HCT116 (cell line): Measurements from ENCODE around the gene CARD10. TPM values are rescaled to one million over a fixed set of nuclear protein-coding genes. Genes with fewer than 3 reads are reported as not detected.

Experiments
- ATAC-seq: fragments of 200-7000 bp; cut with Tn5 transposase; 2 replicates; pipeline ENCODE4 v1.9.1; 2020; ENCODE audit warnings: mild to moderate bottlenecking, moderate library complexity
- BruUV-seq: library from RNA; stranded (reverse); fragments of 400-500 nt; replicated peaks from 2 replicates; lab custom pipeline; 2021; lab: Mats Ljungman, UMichigan
- CTCF ChIA-PET: fragments of 300-600 bp; sonication (Branson Sonifier 250); formaldehyde crosslinking; loops from one replicate; lab custom pipeline; 2021; ENCODE audit warnings: antibody characterized with exemption; lab: Charles Lee
- POLR2A ChIA-PET: fragments of 300-600, 350-600 bp; sonication (Branson Sonifier 250); formaldehyde crosslinking; loops from one replicate; lab custom pipeline; 2021; ENCODE audit warnings: antibody characterized with exemption; lab: Charles Lee
- RAD21 ChIA-PET, 2 experiments: fragments of 300-600 bp; sonication (Branson Sonifier 250); formaldehyde crosslinking; loops; one replicate each; lab custom pipeline; 2023; ENCODE audit warnings: low total read pairs in 2 of 2; ENCODE audit not compliant: uncharacterized antibody in 2 of 2, unreplicated experiment in 2 of 2, low non-redundant PET in 1 of 2; lab: Charles Lee
- DNase-seq: peaks from one replicate; pipeline ENCODE4 v3.0.0-alpha.2; 2010; ENCODE audit warnings: low read depth, low spot score
- H2AFZ ChIP-seq: fragments of 200-600 bp; shearing (Covaris generic), sonication (generic); 2 replicates; pipeline ENCODE4 v1.6.1; 2017; ENCODE audit warnings: low read depth, mixed run types, mixed read lengths, antibody characterized with exemption, low read length; ENCODE audit not compliant: poor library complexity, severe bottlenecking
- H3K27ac ChIP-seq: 2 replicates; pipeline ENCODE4 v1.5.1; 2012; ENCODE audit warnings: low read depth, low read length
- H3K27me3 ChIP-seq: fragments of 200-600 bp; sonication (generic); 2 replicates; pipeline ENCODE4 v1.6.1; 2016; ENCODE audit warnings: mixed run types, low read length, mixed read lengths; ENCODE audit not compliant: insufficient read depth
- H3K36me3 ChIP-seq, 2 experiments: fragments of 200-500 bp in 1 of 2; fragments of 200-600 bp in 1 of 2; sonication (Bioruptor generic) in 1 of 2; sonication (generic) in 1 of 2; 2 replicates each; pipeline versions ENCODE4 v1.5.1 to v1.6.1; 2014 to 2016; ENCODE audit warnings: low read length in 2 of 2, inconsistent platforms in 1 of 2, mixed read lengths in 1 of 2, mixed run types in 1 of 2; ENCODE audit not compliant: insufficient read depth in 2 of 2, control insufficient read depth in 1 of 2
- H3K4me1 ChIP-seq, 2 experiments: fragments of 200-600 bp in 1 of 2; sonication (generic) in 1 of 2; 2 replicates each; pipeline versions ENCODE4 v1.5.1 to v1.6.1; 2012 to 2017; ENCODE audit warnings: low read length in 2 of 2, inconsistent platforms in 1 of 2, mild to moderate bottlenecking in 1 of 2, mixed read lengths in 1 of 2, mixed run types in 1 of 2, moderate library complexity in 1 of 2; ENCODE audit not compliant: insufficient read depth in 2 of 2, control insufficient read depth in 1 of 2
- H3K4me2 ChIP-seq: fragments of 200-600 bp; sonication (generic); 2 replicates; pipeline ENCODE4 v1.6.1; 2017; ENCODE audit warnings: mixed run types, low read length, mixed read lengths
- H3K4me3 ChIP-seq, 2 experiments: fragments of 200-600 bp in 1 of 2; sonication (generic) in 1 of 2; replicated peaks in 1 of 2; 2 replicates each; pipeline ENCODE4 v1.5.1; 2011 to 2016; ENCODE audit warnings: low read length in 2 of 2, control low read depth in 1 of 2, low read depth in 1 of 2, mild to moderate bottlenecking in 1 of 2, mixed read lengths in 1 of 2, mixed run types in 1 of 2
- H3K79me2 ChIP-seq: fragments of 200-600 bp; sonication (generic); 2 replicates; pipeline ENCODE4 v1.6.1; 2017; ENCODE audit warnings: mild to moderate bottlenecking, mixed run types, low read length, moderate library complexity, mixed read lengths; ENCODE audit not compliant: insufficient read depth
- H3K9ac ChIP-seq: fragments of 200-600 bp; sonication (generic); 2 replicates; pipeline ENCODE4 v1.6.1; 2016; ENCODE audit warnings: low read length, mixed read lengths
- H3K9me2 ChIP-seq: fragments of 200-600 bp; sonication (generic), shearing (Covaris generic); 2 replicates; pipeline ENCODE4 v1.6.1; 2017; ENCODE audit warnings: mixed run types, mild to moderate bottlenecking, moderate library complexity; ENCODE audit not compliant: insufficient read depth
- H3K9me3 ChIP-seq, 2 experiments: fragments of 200-500 bp in 1 of 2; fragments of 200-600 bp in 1 of 2; sonication (Bioruptor generic) in 1 of 2; sonication (generic) in 1 of 2; 2 replicates each; pipeline ENCODE4 v1.6.1; 2014 to 2017; ENCODE audit warnings: low read length in 2 of 2, mixed read lengths in 2 of 2, inconsistent platforms in 1 of 2, low read depth in 1 of 2, mild to moderate bottlenecking in 1 of 2, mixed run types in 1 of 2, moderate library complexity in 1 of 2; ENCODE audit not compliant: control insufficient read depth in 1 of 2, insufficient read depth in 1 of 2
- H4K20me1 ChIP-seq: fragments of 200-600 bp; sonication (generic), shearing (Covaris generic); 2 replicates; pipeline ENCODE4 v1.6.1; 2017; ENCODE audit warnings: mixed run types, mild to moderate bottlenecking, moderate library complexity; ENCODE audit not compliant: insufficient read depth
- CBX3 ChIP-seq: IDR thresholded peaks from 2 replicates; pipeline ENCODE4 v1.6.1; 2012; ENCODE audit warnings: low read depth
- CEBPB ChIP-seq: IDR thresholded peaks from 2 replicates; pipeline ENCODE4 v1.6.1; 2012; ENCODE audit warnings: low read depth
- EGR1 ChIP-seq: IDR thresholded peaks from 2 replicates; pipeline ENCODE4 v1.6.1; 2012; ENCODE audit warnings: low read depth
- EZH2 ChIP-seq: fragments of 200-600 bp; sonication (generic); IDR thresholded peaks from 2 replicates; pipeline ENCODE4 v1.6.1; 2017; ENCODE audit warnings: antibody characterized with exemption, mixed run types
- EZH2phosphoT487 ChIP-seq: fragments of 200-600 bp; IDR thresholded peaks from 2 replicates; pipeline ENCODE4 v1.6.1; 2018; ENCODE audit warnings: antibody characterized with exemption, borderline replicate concordance
- JUND ChIP-seq: IDR thresholded peaks from 2 replicates; pipeline ENCODE4 v1.6.1; 2012
- POLR2AphosphoS5 ChIP-seq: IDR thresholded peaks from 2 replicates; pipeline ENCODE4 v1.6.1; 2011; ENCODE audit warnings: mild to moderate bottlenecking, low read depth, low read length, moderate library complexity
- RAD21 ChIP-seq: IDR thresholded peaks from 2 replicates; pipeline ENCODE4 v1.6.1; 2012; ENCODE audit warnings: low read depth, mild to moderate bottlenecking
- SIN3A ChIP-seq: IDR thresholded peaks from 2 replicates; pipeline ENCODE4 v1.6.1; 2012; ENCODE audit warnings: low read depth
- SRF ChIP-seq: IDR thresholded peaks from 2 replicates; pipeline ENCODE4 v1.6.1; 2012; ENCODE audit warnings: low read depth
- YY1 ChIP-seq: IDR thresholded peaks from 2 replicates; pipeline ENCODE4 v1.6.1; 2011; ENCODE audit warnings: low read length, low read depth, moderate library complexity, mild to moderate bottlenecking; ENCODE audit not compliant: insufficient replicate concordance; ENCODE audit errors: extremely low read depth
- ZFX ChIP-seq: fragments of 450-650 bp; IDR thresholded peaks from 2 replicates; pipeline ENCODE4 v1.6.1; 2017
- intact Hi-C: fragments of 100-400 bp; cut with micrococcal nuclease; formaldehyde crosslinking; loops from 2 replicates; pipeline ENCODE4 v1.10.0; 2022
- total RNA-seq: library from RNA; stranded (reverse); gene quantifications from one replicate; pipeline ENCODE4 v1.2.1, GENCODE V29; 2021; ENCODE audit not compliant: unreplicated experiment
- TF ChIP-seq, protein P1 (sequence below): IDR thresholded peaks from 2 replicates; pipeline ENCODE4 v1.6.1; 2012; ENCODE audit warnings: low read depth
- TF ChIP-seq, protein P2 (sequence below): IDR thresholded peaks from 2 replicates; pipeline ENCODE4 v1.6.1; 2012
- TF ChIP-seq, protein P3 (sequence below), 3 experiments: fragments of 200-600 bp in 1 of 3; sonication (generic) in 1 of 3; IDR thresholded peaks in 2 of 3; conservative IDR thresholded peaks in 1 of 3; 2 replicates each; pipeline ENCODE4 v1.5.1; 2012 to 2017; ENCODE audit warnings: low read depth in 2 of 3, low read length in 2 of 3, antibody characterized with exemption in 1 of 3, borderline replicate concordance in 1 of 3, control low read depth in 1 of 3, mild to moderate bottlenecking in 1 of 3, mixed read lengths in 1 of 3, mixed run types in 1 of 3, moderate library complexity in 1 of 3; ENCODE audit not compliant: insufficient read depth in 1 of 3

Gene CARD10
- total RNA-seq, 1 experiment from 2014 or later = 32.0 TPM

DNA sequence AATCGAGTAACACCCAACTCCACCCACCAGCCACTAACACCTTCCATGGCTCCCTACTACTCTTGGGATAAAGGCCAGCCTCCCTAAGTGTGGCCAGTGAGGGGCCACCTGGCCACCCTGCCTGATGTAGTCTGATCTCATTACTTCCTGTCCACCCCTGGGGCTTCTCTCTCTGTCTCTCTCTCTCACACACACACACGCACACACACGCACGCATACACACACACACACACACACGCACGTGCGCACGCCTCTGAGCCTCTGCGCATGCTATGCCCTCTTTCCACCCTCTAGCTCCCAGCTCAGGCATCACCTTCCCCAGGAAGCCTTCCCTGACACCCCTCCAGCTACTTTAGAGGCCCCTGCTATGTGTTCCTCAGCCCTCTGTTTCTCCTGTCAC lies 37.0 kb downstream of the CARD10 start:
- Histone ChIP-seq H3K79me2 (no peaks in the 10 kb centered on the region), H3K36me3 (no peaks in the 10 kb centered on the region), H3K9me3 (no peaks in the 10 kb centered on the region), H3K4me3 (no peak overlapping the region), H3K9ac (no peak overlapping the region), H3K27ac (no peak overlapping the region), H3K4me1 (peaks cover 23 to 40% of the 10 kb centered on the region in 2 experiments), H3K9me2 (no peaks in the 10 kb centered on the region), H4K20me1 (no peaks in the 10 kb centered on the region), H3K27me3 (no peaks in the 10 kb centered on the region), H2AFZ (no peak overlapping the region), H3K4me2 (no peak overlapping the region)
- intact Hi-C loops = no loop called here
- CTCF ChIA-PET = interaction anchor here (2.6 kb wide), 1 partner anchor 10 kb away, joined by 7 read pairs; no protein-coding TSS in a partner anchor
- ATAC-seq (no peak), DNase-seq (no peak)
- TF ChIP-seq POLR2AphosphoS5 (no peak), RAD21 (no peak), CEBPB (no peak), CBX3 (no peak), EZH2 (no peak), JUND (no peak), EZH2phosphoT487 (no peak), SRF (no peak), YY1 (no peak), EGR1 (no peak), ZFX (no peak), SIN3A (no peak)
- TF ChIP-seq, protein P1, sequence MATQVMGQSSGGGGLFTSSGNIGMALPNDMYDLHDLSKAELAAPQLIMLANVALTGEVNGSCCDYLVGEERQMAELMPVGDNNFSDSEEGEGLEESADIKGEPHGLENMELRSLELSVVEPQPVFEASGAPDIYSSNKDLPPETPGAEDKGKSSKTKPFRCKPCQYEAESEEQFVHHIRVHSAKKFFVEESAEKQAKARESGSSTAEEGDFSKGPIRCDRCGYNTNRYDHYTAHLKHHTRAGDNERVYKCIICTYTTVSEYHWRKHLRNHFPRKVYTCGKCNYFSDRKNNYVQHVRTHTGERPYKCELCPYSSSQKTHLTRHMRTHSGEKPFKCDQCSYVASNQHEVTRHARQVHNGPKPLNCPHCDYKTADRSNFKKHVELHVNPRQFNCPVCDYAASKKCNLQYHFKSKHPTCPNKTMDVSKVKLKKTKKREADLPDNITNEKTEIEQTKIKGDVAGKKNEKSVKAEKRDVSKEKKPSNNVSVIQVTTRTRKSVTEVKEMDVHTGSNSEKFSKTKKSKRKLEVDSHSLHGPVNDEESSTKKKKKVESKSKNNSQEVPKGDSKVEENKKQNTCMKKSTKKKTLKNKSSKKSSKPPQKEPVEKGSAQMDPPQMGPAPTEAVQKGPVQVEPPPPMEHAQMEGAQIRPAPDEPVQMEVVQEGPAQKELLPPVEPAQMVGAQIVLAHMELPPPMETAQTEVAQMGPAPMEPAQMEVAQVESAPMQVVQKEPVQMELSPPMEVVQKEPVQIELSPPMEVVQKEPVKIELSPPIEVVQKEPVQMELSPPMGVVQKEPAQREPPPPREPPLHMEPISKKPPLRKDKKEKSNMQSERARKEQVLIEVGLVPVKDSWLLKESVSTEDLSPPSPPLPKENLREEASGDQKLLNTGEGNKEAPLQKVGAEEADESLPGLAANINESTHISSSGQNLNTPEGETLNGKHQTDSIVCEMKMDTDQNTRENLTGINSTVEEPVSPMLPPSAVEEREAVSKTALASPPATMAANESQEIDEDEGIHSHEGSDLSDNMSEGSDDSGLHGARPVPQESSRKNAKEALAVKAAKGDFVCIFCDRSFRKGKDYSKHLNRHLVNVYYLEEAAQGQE = no peak
- TF ChIP-seq, protein P2, sequence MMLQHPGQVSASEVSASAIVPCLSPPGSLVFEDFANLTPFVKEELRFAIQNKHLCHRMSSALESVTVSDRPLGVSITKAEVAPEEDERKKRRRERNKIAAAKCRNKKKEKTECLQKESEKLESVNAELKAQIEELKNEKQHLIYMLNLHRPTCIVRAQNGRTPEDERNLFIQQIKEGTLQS = no peak
- TF ChIP-seq, protein P3, sequence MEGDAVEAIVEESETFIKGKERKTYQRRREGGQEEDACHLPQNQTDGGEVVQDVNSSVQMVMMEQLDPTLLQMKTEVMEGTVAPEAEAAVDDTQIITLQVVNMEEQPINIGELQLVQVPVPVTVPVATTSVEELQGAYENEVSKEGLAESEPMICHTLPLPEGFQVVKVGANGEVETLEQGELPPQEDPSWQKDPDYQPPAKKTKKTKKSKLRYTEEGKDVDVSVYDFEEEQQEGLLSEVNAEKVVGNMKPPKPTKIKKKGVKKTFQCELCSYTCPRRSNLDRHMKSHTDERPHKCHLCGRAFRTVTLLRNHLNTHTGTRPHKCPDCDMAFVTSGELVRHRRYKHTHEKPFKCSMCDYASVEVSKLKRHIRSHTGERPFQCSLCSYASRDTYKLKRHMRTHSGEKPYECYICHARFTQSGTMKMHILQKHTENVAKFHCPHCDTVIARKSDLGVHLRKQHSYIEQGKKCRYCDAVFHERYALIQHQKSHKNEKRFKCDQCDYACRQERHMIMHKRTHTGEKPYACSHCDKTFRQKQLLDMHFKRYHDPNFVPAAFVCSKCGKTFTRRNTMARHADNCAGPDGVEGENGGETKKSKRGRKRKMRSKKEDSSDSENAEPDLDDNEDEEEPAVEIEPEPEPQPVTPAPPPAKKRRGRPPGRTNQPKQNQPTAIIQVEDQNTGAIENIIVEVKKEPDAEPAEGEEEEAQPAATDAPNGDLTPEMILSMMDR (IDR thresholded peaks at IDR 0.05 in 2 of 3, conservative IDR thresholded peaks at IDR 0.05 in 1 of 3; ENCODE audit: borderline replicate concordance in 1 of 3, insufficient read depth in 1 of 3, low read depth in 2 of 3, low read length in 2 of 3) = no peak
- POLR2A ChIA-PET = no interaction called here
- no TSS peak for BruUV-seq
- RAD21 ChIA-PET = no interaction called here
